AG04449 (cell line): ENCODE measurements around the gene LOXL1.

Source experiments
- CTCF ChIA-PET: fragments of 350-600 bp; formaldehyde crosslinking; extraction: SDS; loops from one replicate; lab custom pipeline; 2021; ENCODE audit warnings: antibody characterized with exemption; lab: Yijun Ruan, JAX
- POLR2A ChIA-PET: fragments of 400-600, 350-600 bp; formaldehyde crosslinking; extraction: SDS; loops from one replicate; lab custom pipeline; 2020; ENCODE audit warnings: antibody characterized with exemption, inconsistent platforms; lab: Yijun Ruan, JAX
- DNase-seq: peaks from one replicate; pipeline ENCODE4 v3.0.0-alpha.2; 2010; ENCODE audit warnings: low read depth, low spot score
- H3K4me3 ChIP-seq: 2 replicates; pipeline ENCODE4 v1.5.1; 2011; ENCODE audit warnings: low read depth, mild to moderate bottlenecking, control low read depth, low read length
- TF ChIP-seq, protein P1 (sequence below): IDR thresholded peaks from one replicate; pipeline ENCODE4 v1.5.1; 2011; ENCODE audit warnings: mild to moderate bottlenecking, moderate library complexity, low read length, control low read depth, inconsistent platforms; ENCODE audit not compliant: insufficient read depth; ENCODE audit errors: missing control alignments

LOXL1 gene

DNA sequence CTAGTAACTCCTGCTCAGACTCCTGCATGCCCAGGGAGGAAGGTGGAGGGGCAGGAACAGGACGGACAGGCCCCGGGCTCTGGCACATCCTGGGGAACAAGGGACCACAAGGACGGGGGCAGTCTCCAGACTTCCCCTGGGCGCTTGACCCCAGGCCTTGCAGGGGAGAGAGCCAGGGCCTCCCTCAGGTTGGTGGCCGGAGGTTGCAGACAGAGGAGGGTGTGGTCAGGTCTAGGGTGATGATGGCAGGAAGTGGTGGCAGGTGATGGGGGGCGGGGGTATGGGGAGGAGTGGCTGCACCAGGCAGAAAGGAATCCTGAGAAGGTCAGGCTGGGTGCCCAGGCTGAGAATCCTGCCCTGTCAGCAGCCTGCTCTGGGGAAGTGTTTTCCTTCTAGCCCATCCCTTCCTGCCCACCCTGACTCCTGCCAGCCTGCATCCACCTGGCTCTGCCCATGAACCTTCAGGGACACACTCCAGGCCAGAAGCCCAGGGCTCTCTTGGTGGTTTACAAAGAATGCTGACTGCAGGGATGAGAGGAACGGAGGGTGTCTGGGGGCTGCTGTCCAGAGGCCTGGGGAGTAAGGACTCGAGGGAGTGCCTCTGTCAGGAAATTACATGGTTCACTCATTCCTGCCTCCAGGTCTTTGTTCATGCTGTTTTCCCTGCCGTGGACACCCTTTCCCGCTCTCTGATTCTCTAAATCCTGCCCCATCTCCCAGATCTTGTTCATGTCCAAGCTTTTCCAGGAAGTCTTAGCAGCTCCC lies 15.8 kb downstream of the LOXL1 start:
- TF ChIP-seq, protein P1, sequence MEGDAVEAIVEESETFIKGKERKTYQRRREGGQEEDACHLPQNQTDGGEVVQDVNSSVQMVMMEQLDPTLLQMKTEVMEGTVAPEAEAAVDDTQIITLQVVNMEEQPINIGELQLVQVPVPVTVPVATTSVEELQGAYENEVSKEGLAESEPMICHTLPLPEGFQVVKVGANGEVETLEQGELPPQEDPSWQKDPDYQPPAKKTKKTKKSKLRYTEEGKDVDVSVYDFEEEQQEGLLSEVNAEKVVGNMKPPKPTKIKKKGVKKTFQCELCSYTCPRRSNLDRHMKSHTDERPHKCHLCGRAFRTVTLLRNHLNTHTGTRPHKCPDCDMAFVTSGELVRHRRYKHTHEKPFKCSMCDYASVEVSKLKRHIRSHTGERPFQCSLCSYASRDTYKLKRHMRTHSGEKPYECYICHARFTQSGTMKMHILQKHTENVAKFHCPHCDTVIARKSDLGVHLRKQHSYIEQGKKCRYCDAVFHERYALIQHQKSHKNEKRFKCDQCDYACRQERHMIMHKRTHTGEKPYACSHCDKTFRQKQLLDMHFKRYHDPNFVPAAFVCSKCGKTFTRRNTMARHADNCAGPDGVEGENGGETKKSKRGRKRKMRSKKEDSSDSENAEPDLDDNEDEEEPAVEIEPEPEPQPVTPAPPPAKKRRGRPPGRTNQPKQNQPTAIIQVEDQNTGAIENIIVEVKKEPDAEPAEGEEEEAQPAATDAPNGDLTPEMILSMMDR = no peak
- CTCF ChIA-PET = interaction anchor here (1.0 to 5.4 kb wide), 11 partner anchors 8 to 107 kb away, joined by 3 to 47 read pairs (median 5); no protein-coding TSS in a partner anchor
- H3K4me3 ChIP-seq = no peak overlapping the region
- no peak for DNase-seq
- POLR2A ChIA-PET = interaction anchor here (0.7 to 2.3 kb wide), 4 partner anchors 15 to 19 kb away, joined by 3 to 12 read pairs (median 5); no protein-coding TSS in a partner anchor

DNA sequence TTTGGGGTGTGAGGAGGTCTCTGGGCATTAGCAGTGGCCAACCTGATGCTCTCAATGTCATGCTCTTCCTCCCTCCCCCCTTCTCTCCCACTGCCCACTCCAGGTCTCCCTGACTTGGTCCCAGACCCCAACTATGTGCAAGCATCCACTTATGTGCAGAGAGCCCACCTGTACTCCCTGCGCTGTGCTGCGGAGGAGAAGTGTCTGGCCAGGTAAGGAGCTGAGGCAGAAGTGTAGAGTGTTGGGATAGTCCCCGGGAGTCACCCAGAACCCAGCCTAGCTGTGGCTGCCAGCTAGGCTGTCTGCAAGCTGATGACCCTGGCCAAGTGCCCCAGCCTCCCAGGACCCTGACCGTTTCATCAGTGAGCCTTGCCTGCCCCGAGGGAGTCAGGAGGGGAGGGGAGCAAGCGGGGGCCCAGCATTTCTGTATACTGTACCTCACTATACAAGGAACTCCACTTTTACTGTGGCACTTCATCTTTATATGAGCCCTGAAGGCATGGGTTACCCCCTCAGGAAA lies 16.5 kb downstream of the LOXL1 start:
- CTCF ChIA-PET = interaction anchor here (1.0 to 2.0 kb wide), 4 partner anchors 8 to 98 kb away, joined by 3 to 12 read pairs (median 6); no protein-coding TSS in a partner anchor
- TF ChIP-seq, protein P1 = no peak

DNA sequence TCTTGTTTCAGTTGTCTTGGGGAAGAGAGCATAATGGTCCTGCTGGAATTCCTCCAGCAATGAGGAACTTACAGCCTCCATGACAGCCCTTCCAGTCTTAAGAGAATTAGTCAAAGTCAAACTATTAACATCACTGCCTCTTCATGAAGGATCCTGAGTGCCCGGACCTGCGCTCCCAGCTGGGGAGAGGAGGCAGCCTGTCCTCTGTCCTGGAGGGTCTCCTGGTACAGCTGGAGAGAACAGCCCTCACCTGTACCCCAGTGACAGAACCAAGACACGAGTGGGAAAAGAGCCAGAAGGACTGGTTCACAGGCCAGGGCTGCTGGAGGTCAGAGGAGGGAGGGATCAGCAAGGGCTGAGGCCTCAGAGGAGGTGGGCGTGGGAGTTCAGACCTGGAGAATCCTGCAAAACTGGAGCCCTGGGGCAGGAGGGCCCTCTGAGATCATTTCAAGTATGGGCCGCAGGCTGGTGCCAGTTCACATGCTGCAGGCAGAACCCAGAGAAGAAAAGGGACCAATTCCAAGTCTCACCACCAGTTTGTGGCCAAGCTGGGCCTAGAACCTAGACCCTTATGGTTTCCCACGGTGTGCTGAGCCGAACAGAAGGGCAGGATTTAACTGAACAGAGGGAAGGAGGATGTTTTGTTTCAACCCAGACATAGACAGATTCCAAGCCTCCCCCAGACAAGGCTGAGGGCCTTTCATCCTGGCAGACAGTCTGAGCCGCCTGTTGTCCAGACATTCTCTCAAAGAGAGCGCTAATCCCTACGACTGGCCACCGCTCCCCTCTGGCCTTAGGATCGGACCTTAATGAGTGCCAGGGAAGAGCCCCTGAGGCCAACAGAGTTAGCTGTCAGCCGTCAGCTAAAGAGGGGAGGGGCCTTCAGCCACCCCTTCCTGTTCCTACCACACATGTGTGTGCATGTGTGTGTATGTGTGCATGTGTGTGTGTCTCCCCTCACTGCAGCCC lies 18.2 kb downstream of the LOXL1 start:
- CTCF ChIA-PET = interaction anchor here (0.8 to 17.8 kb wide), 3 partner anchors 25 to 95 kb away, joined by 3 to 317 read pairs (median 6); no protein-coding TSS in a partner anchor
- TF ChIP-seq, protein P1 = no peak
- no peak overlapping the region for H3K4me3 ChIP-seq
- POLR2A ChIA-PET = interaction anchor here (0.8 kb wide), 1 partner anchor 14 kb away, joined by 3 read pairs; no protein-coding TSS in a partner anchor
- DNase-seq = no peak

More for the DNA sequence above, 16.5 kb downstream of the LOXL1 start:
- POLR2A ChIA-PET = interaction anchor here (0.7 to 1.6 kb wide), 2 partner anchors 14 to 20 kb away, joined by 3 to 6 read pairs; no protein-coding TSS in a partner anchor
- DNase-seq = no peak
- no peak overlapping the region for H3K4me3 ChIP-seq

DNA sequence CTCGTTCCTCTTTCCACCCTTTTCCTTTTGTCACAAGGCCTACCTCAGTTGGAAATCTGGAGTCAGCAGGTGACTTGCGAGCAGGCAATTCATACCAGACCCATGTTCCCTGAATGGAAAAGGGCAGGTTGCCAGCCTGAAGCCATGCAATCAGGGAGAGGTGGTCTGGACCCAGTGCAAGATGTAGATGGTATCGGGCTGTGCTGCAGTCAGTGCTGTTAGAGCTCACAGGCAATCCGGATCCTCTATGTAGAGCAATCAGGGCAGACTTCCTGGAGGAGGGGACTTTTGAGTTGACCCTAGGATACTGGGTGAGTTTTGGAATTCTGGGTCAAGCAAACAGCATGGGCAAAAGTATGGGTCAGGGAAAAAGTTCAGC lies 18.9 kb downstream of the LOXL1 start:
- TF ChIP-seq, protein P1 = no peak
- CTCF ChIA-PET = interaction anchor here (1.3 to 17.8 kb wide), 4 partner anchors 9 to 36 kb away, joined by 3 to 317 read pairs (median 6); no protein-coding TSS in a partner anchor
- no peak for DNase-seq
- H3K4me3 ChIP-seq = no peak overlapping the region
- POLR2A ChIA-PET = interaction anchor here (0.8 kb wide), 1 partner anchor 14 kb away, joined by 3 read pairs; no protein-coding TSS in a partner anchor

DNA sequence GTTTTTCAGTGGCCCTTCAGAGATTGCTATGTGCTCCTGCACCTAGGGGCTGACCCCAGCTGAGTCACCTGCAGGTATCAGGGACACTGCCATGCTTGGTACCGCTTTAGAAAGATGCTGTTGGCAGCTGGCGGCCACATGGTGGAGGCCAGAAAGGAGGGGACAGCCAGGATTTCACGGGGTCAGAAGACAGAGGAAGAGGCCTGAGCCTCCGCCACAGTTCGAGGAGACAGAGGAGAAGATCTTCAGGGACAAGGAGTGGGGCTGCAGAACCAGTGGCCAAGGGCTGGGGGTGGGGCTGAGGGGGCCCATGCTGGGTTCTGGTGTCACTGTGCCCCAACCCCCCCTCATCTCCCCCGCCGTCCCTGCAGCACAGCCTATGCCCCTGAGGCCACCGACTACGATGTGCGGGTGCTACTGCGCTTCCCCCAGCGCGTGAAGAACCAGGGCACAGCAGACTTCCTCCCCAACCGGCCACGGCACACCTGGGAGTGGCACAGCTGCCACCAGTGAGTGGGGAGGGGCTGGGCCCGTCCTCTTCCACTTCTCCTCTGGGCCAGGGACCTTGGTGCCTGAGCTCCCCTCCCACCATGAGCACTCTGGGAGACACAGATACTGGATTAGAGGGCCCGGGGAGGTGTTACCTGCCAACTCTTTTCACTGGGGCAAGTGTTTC lies 19.9 kb downstream of the LOXL1 start:
- CTCF ChIA-PET = interaction anchor here (1.1 to 17.8 kb wide), 5 partner anchors 10 to 49 kb away, joined by 3 to 317 read pairs (median 5); no protein-coding TSS in a partner anchor
- POLR2A ChIA-PET = interaction anchor here (1.1 kb wide), 1 partner anchor 16 kb away, joined by 3 read pairs; no protein-coding TSS in a partner anchor
- no peak for DNase-seq
- TF ChIP-seq, protein P1 = no peak
- no peak overlapping the region for H3K4me3 ChIP-seq
